ENCODE data around the gene SERINC3. TPM values are rescaled to one million over a fixed set of nuclear protein-coding genes. Genes with fewer than 3 reads are reported as not detected.

The SERINC3 gene
- total and polyA plus RNA-seq, 2 of the 8 experiments (the other 6 are each of a cell fraction or from before 2014, with no cell fraction given) = 47.2 to 66.0 TPM

GRCh38 chr20:44461803-44462174, 60.1 kb downstream of the SERINC3 start:
- H2BK120ac ChIP-seq (replicated peaks; ENCODE audit: low read depth, low read length) = no peak overlapping the region
- H3K4ac ChIP-seq (replicated peaks; ENCODE audit: insufficient read length, low read depth, low read length) = no peak overlapping the region
- H3K23ac ChIP-seq (ENCODE audit: insufficient read length) = no peak overlapping the region
- H2AFZ ChIP-seq (ENCODE audit: low read length) = no peak overlapping the region
- no peak overlapping the region for H2BK15ac ChIP-seq (ENCODE audit: low read length)
- no peaks in the 10 kb centered on the region for H3K4me1 ChIP-seq (replicated peaks in 1 of 4; ENCODE audit: control insufficient read depth in 3 of 4, insufficient read depth in 4 of 4, low read length in 3 of 4)
- DNase-seq (ENCODE audit: low read depth in 1 of 2, low spot score in 2 of 2) (no peak), FAIRE-seq (no peak)
- no peaks in the 10 kb centered on the region for H3K23me2 ChIP-seq (ENCODE audit: low read depth, low read length)
- no peak overlapping the region for H4K91ac ChIP-seq (replicated peaks; ENCODE audit: insufficient read length, low read length)
- no peak overlapping the region for H3K9ac ChIP-seq (replicated peaks in 1 of 4; ENCODE audit: extremely low read depth in 1 of 4, low read depth in 3 of 4, low read length in 3 of 4)
- H3K36me3 ChIP-seq (ENCODE audit: control insufficient read depth in 2 of 4, insufficient read depth in 4 of 4, low read length in 3 of 4) = no peaks in the 10 kb centered on the region
- no peak overlapping the region for H3K4me3 ChIP-seq (ENCODE audit: extremely low read depth in 1 of 4, insufficient read depth in 2 of 4, low read depth in 3 of 4, low read length in 4 of 4)
- H3K18ac ChIP-seq (ENCODE audit: extremely low read depth, low read length) = no peak overlapping the region
- H3K27ac ChIP-seq (ENCODE audit: low read depth, low read length) = no peak overlapping the region
- H3K14ac ChIP-seq (ENCODE audit: insufficient read length) = no peak overlapping the region
- no peaks in the 10 kb centered on the region for H3K79me2 ChIP-seq (ENCODE audit: control insufficient read depth in 1 of 2, insufficient read depth in 2 of 2, low read length in 2 of 2)
- no peaks in the 10 kb centered on the region for H3K9me3 ChIP-seq (ENCODE audit: insufficient read depth in 2 of 2, low read depth in 1 of 2, low read length in 1 of 2)
- no peak overlapping the region for H2BK5ac ChIP-seq (ENCODE audit: low read depth, low read length)
- no peak overlapping the region for H3K4me2 ChIP-seq (ENCODE audit: insufficient read depth in 1 of 2, low read depth in 2 of 2, low read length in 2 of 2)
- H2AK5ac ChIP-seq (ENCODE audit: low read depth, low read length) = no peak overlapping the region
- no peak overlapping the region for H4K8ac ChIP-seq (ENCODE audit: extremely low read depth, insufficient read depth, low read length)
- H4K5ac ChIP-seq (ENCODE audit: insufficient read length, low read depth, low read length) = no peak overlapping the region
- H3K56ac ChIP-seq (replicated peaks; ENCODE audit: insufficient read length, low read depth, low read length) = no peak overlapping the region
- no peak overlapping the region for H2BK12ac ChIP-seq (ENCODE audit: low read depth, low read length)
- ChIA-PET CTCF (ENCODE audit: partially characterized antibody) (interaction anchor here (0.6 to 4.5 kb wide), 20 partner anchors 8 to 249 kb away, joined by 3 to 33 read pairs (median 4); partner anchors contain the start of gene HNF4A), POLR2A (ENCODE audit: partially characterized antibody) (no interaction called here)
- TF ChIP-seq FOSL1 (IDR thresholded peaks at IDR 0.05; ENCODE audit: insufficient read depth, low read depth, low read length) (no peak), HDAC2 (IDR thresholded peaks at IDR 0.05; ENCODE audit: borderline replicate concordance in 1 of 2, low read depth in 2 of 2, low read length in 2 of 2) (no peak), EP300 (IDR thresholded peaks at IDR 0.05; ENCODE audit: borderline replicate concordance in 1 of 2, low read depth in 2 of 2, low read length in 2 of 2) (no peak), SUZ12 (IDR thresholded peaks at IDR 0.05; ENCODE audit: low read length) (no peak), CEBPB (IDR thresholded peaks at IDR 0.05; ENCODE audit: low read depth, low read length) (no peak), GTF2F1 (IDR thresholded peaks at IDR 0.05; ENCODE audit: borderline replicate concordance, low read depth, low read length) (no peak)
- H3K27me3 ChIP-seq (replicated peaks in 1 of 4; ENCODE audit: control insufficient read depth in 3 of 4, extremely low read depth in 1 of 4, insufficient read depth in 3 of 4, low read length in 3 of 4) = no peaks in the 10 kb centered on the region
- WGBS, 2 experiments (ENCODE audit: extremely low coverage in 1 of 2, insufficient coverage in 1 of 2, insufficient read length in 1 of 2, insufficient replicate concordance in 2 of 2, low coverage in 1 of 2, low lambda C conversion rate in 2 of 2, missing lambda C conversion rate in 1 of 2) = 77% methylated on average over 5 of the region's 5 CpGs; no CpG with 5 or more reads in 1 of the 2 experiments
- H2BK20ac ChIP-seq (ENCODE audit: low read length) = no peak overlapping the region
- H4K20me1 ChIP-seq (replicated peaks in 1 of 2; ENCODE audit: control insufficient read depth in 1 of 2, insufficient read depth in 2 of 2, low read length in 2 of 2) = no peaks in the 10 kb centered on the region
- no peaks in the 10 kb centered on the region for H3K79me1 ChIP-seq (ENCODE audit: low read depth, low read length)
